OCI-LY1 (cell line): ENCODE data around the gene CD79B.
"Not testable (repeated sequence)": the region's sequence is repeated elsewhere in the genome, so short reads cannot be mapped to it uniquely, and the experiment has no call there.

Source experiments
- H2AFZ ChIP-seq: fragments of 200-600 bp; sonication (generic), shearing (Covaris generic); 2 replicates; pipeline ENCODE4 v1.6.0; 2014; ENCODE audit warnings: antibody characterized with exemption, mild to moderate bottlenecking, low read length
- H3F3A ChIP-seq: fragments of 200-600 bp; sonication (generic), shearing (Covaris generic); 2 replicates; pipeline ENCODE4 v1.6.0; 2014; ENCODE audit warnings: mild to moderate bottlenecking, antibody characterized with exemption, low read length, moderate library complexity; ENCODE audit not compliant: insufficient read depth
- H3K27ac ChIP-seq: fragments of 200-600 bp; sonication (generic); 2 replicates; pipeline ENCODE4 v1.5.1; 2014; ENCODE audit warnings: low read length, mixed run types, mild to moderate bottlenecking, low read depth; ENCODE audit not compliant: poor library complexity, severe bottlenecking
- H3K27me3 ChIP-seq: fragments of 200-600 bp; sonication (generic); 2 replicates; pipeline ENCODE4 v1.6.0; 2014; ENCODE audit warnings: antibody characterized with exemption, mild to moderate bottlenecking, low read length, moderate library complexity; ENCODE audit not compliant: insufficient read depth
- H3K36me3 ChIP-seq: fragments of 200-600 bp; sonication (generic); 2 replicates; pipeline ENCODE4 v1.6.1; 2014; ENCODE audit warnings: mild to moderate bottlenecking, antibody characterized with exemption, low read length, moderate library complexity, mixed read lengths; ENCODE audit not compliant: insufficient read depth
- H3K4me1 ChIP-seq: fragments of 200-600 bp; sonication (generic); 2 replicates; pipeline ENCODE4 v1.5.1; 2014; ENCODE audit warnings: mild to moderate bottlenecking, low read length, moderate library complexity; ENCODE audit not compliant: insufficient read depth, severe bottlenecking
- H3K4me2 ChIP-seq: fragments of 200-600 bp; sonication (generic), shearing (Covaris generic); 2 replicates; pipeline ENCODE4 v1.6.1; 2014; ENCODE audit warnings: low read length
- H3K4me3 ChIP-seq: fragments of 200-600 bp; sonication (generic); 2 replicates; pipeline ENCODE4 v1.5.1; 2014; ENCODE audit warnings: low read length, low read depth, mild to moderate bottlenecking, mixed read lengths; ENCODE audit not compliant: poor library complexity, severe bottlenecking
- H3K79me2 ChIP-seq: fragments of 200-600 bp; shearing (Covaris generic); 2 replicates; pipeline ENCODE4 v1.6.1; 2016; ENCODE audit warnings: mixed run types, low read length, mixed read lengths; ENCODE audit not compliant: insufficient read depth
- H3K9ac ChIP-seq: fragments of 200-600 bp; sonication (generic), shearing (Covaris generic); 2 replicates; pipeline ENCODE4 v1.6.1; 2014; ENCODE audit warnings: mild to moderate bottlenecking, low read length, mixed read lengths
- H3K9me2 ChIP-seq: fragments of 200-600 bp; sonication (generic), shearing (Covaris generic); 2 replicates; pipeline ENCODE4 v1.6.1; 2014; ENCODE audit warnings: low read depth, mild to moderate bottlenecking, low read length, mixed read lengths
- H3K9me3 ChIP-seq: fragments of 200-600 bp; shearing (Covaris generic); 2 replicates; pipeline ENCODE4 v1.6.1; 2014; ENCODE audit warnings: low read length, mixed read lengths
- H4K20me1 ChIP-seq: fragments of 200-600 bp; sonication (generic), shearing (Covaris generic); 2 replicates; pipeline ENCODE4 v1.6.0; 2016; ENCODE audit warnings: mild to moderate bottlenecking, low read length; ENCODE audit not compliant: insufficient read depth
- CTCF ChIP-seq: fragments of 200-600 bp; sonication (generic), shearing (Covaris generic); IDR thresholded peaks from 2 replicates; pipeline ENCODE4 v1.5.1; 2017; ENCODE audit warnings: mild to moderate bottlenecking, antibody characterized with exemption, low read length, moderate library complexity, mixed read lengths
- EZH2 ChIP-seq: fragments of 200-600 bp; sonication (generic), shearing (Covaris generic); IDR thresholded peaks from 2 replicates; pipeline ENCODE4 v1.8.0; 2017; ENCODE audit warnings: borderline replicate concordance, mixed run types, mild to moderate bottlenecking, antibody characterized with exemption, low read length, moderate library complexity, mixed read lengths

CD79B gene

GRCh38 chr17:63920050-63920449, 12.1 kb downstream of the CD79B start:
- not testable (repeated sequence) for H2AFZ ChIP-seq, H3K9me3 ChIP-seq, H3F3A ChIP-seq, H3K27me3 ChIP-seq, H4K20me1 ChIP-seq, H3K79me2 ChIP-seq, H3K36me3 ChIP-seq, H3K9me2 ChIP-seq
- Histone ChIP-seq H3K27ac (peak overlapping the region; percentile 86), H3K4me3 (peak overlapping the region; percentile 26), H3K4me2 (peak overlapping the region; percentile 57), H3K4me1 (peaks cover 71% of the 10 kb centered on the region), H3K9ac (peak overlapping the region; percentile 45; the same call in 1 of the 2 replicates)

GRCh38 chr17:63919311-63919723, 12.8 kb downstream of the CD79B start:
- Histone ChIP-seq H3F3A (no peaks in the 10 kb centered on the region), H3K4me2 (peak overlapping the region; percentile 57), H3K4me1 (peaks cover 64% of the 10 kb centered on the region)

GRCh38 chr17:63918789-63919305, 13.3 kb downstream of the CD79B start, which contains the start of gene GH1:
TSS of gene GH1 (minus strand) at chr17:63918839. CDS start at chr17:63918776, 63 bp downstream.
- not testable (repeated sequence) for H3K36me3 ChIP-seq, H3K79me2 ChIP-seq, H3K9me2 ChIP-seq, H3K27me3 ChIP-seq, H2AFZ ChIP-seq, H3F3A ChIP-seq, H3K9me3 ChIP-seq, H4K20me1 ChIP-seq
- H3K9ac ChIP-seq: peak within 1 kb of the TSS; percentile 45; the same call in 1 of the 2 replicates
- peak within 1 kb of the TSS; percentile 57 for H3K4me2 ChIP-seq
- peak within 1 kb of the TSS; percentile 86 for H3K27ac ChIP-seq
- peak within 1 kb of the TSS; percentile 26 for H3K4me3 ChIP-seq
- peaks cover 59% of the 10 kb centered on the region for H3K4me1 ChIP-seq

More at GRCh38 chr17:63919311-63919723, 12.8 kb downstream of the CD79B start:
- Histone ChIP-seq H3K9me2 (no peaks in the 10 kb centered on the region), H4K20me1 (no peaks in the 10 kb centered on the region), H3K27me3 (no peaks in the 10 kb centered on the region; the same call in 1 of the 2 replicates), H3K36me3 (no peaks in the 10 kb centered on the region), H3K9ac (peak overlapping the region; percentile 45; the same call in 1 of the 2 replicates), H2AFZ (no peak overlapping the region), H3K79me2 (no peaks in the 10 kb centered on the region), H3K27ac (peak overlapping the region; percentile 86), H3K9me3 (no peaks in the 10 kb centered on the region), H3K4me3 (peak overlapping the region; percentile 26)
- TF ChIP-seq EZH2 (no peak), CTCF (peak; percentile 95)

- TF ChIP-seq EZH2 (no peak), CTCF (no peak)
- H3K27me3 ChIP-seq: no peaks in the 10 kb centered on the region; the same call in 1 of the 2 replicates
- no peak overlapping the region for H3K4me3 ChIP-seq
- no peaks in the 10 kb centered on the region for H3F3A ChIP-seq
- no peak overlapping the region for H2AFZ ChIP-seq
- H3K27ac ChIP-seq: no peak overlapping the region
- H3K9ac ChIP-seq: no peak overlapping the region
- H3K9me2 ChIP-seq: no peaks in the 10 kb centered on the region
- no peak overlapping the region for H3K4me2 ChIP-seq
- no peaks in the 10 kb centered on the region for H3K79me2 ChIP-seq
- no peaks in the 10 kb centered on the region for H3K9me3 ChIP-seq
- no peaks in the 10 kb centered on the region for H3K36me3 ChIP-seq
- no peaks in the 10 kb centered on the region for H4K20me1 ChIP-seq
- H3K4me1 ChIP-seq: peaks cover 55% of the 10 kb centered on the region
These were observed 13.8 kb downstream of the CD79B start for GRCh38 chr17:63918305-63918704.
